NCI-H524 (cell line): ENCODE data around the gene ZMYND12.

Experiments used
- DNase-seq, 2 experiments: peaks; one replicate each; lab custom pipeline; 2025; lab: John Stamatoyannopoulos, UW

ZMYND12 gene

GRCh38 chr1:42392967-42393848 lies 62.6 kb downstream of the ZMYND12 start:
- DNase-seq, result no peak

GRCh38 chr1:42392255-42392654 lies 63.6 kb downstream of the ZMYND12 start:
- no peak for DNase-seq

- DNase-seq, result no peak
Observed at GRCh38 chr1:42386051-42386450, 69.8 kb downstream of the ZMYND12 start.

GRCh38 chr1:42385283-42385682 lies 70.5 kb downstream of the ZMYND12 start:
- no peak for DNase-seq

- no peak for DNase-seq
Observed at GRCh38 chr1:42381280-42381673, 74.5 kb downstream of the ZMYND12 start.

- peak; percentile 48 to 75 for DNase-seq
Observed at GRCh38 chr1:42380586-42381279, 75.1 kb downstream of the ZMYND12 start, which contains the start of gene RIMKLA. Gene RIMKLA (plus strand): TSS chr1:42380792. CDS start chr1:42380935, 143 bp downstream.
